ENCODE measurements around the gene CST1. TPM values are rescaled to one million over a fixed set of nuclear protein-coding genes. Genes with fewer than 3 reads are reported as not detected.
"Not testable (repeated sequence)": the region's sequence is repeated elsewhere in the genome, so short reads cannot be mapped to it uniquely, and the experiment has no call there.

The CST1 gene
- total RNA-seq, 4 donors from 2014 or later: 11.2 TPM; not detected in 3

DNA sequence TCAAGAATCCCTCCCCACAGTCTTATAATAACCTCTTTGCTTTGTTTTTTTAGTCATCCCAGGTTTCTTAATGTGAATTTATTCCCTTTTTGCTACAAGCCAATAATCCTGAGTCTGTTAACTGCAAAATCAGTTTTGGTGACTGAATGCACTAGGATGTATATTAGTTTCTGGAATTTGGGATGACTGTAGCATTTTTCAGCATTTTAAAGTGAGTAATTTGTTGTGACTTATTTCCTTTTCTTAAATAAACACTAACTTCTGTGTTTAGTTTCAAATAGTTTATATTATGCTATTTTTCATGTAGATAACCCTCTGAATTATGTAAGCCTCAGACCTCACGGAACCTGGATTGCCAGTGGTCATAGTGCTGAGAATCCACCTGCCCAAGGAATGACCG lies 5.5 kb downstream of the CST1 start:
- no peak for TF ChIP-seq POLR2A (IDR thresholded peaks at IDR 0.05)
- no peak for TF ChIP-seq POLR2AphosphoS5 (IDR thresholded peaks at IDR 0.05)
- no peak for TF ChIP-seq EP300 (IDR thresholded peaks at IDR 0.05)
- TF ChIP-seq, protein P1, sequence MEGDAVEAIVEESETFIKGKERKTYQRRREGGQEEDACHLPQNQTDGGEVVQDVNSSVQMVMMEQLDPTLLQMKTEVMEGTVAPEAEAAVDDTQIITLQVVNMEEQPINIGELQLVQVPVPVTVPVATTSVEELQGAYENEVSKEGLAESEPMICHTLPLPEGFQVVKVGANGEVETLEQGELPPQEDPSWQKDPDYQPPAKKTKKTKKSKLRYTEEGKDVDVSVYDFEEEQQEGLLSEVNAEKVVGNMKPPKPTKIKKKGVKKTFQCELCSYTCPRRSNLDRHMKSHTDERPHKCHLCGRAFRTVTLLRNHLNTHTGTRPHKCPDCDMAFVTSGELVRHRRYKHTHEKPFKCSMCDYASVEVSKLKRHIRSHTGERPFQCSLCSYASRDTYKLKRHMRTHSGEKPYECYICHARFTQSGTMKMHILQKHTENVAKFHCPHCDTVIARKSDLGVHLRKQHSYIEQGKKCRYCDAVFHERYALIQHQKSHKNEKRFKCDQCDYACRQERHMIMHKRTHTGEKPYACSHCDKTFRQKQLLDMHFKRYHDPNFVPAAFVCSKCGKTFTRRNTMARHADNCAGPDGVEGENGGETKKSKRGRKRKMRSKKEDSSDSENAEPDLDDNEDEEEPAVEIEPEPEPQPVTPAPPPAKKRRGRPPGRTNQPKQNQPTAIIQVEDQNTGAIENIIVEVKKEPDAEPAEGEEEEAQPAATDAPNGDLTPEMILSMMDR (IDR thresholded peaks at IDR 0.05): no peak
- Histone ChIP-seq H3K4me3 (no peak overlapping the region), H3K9me3 (no peaks in the 10 kb centered on the region), H3K27me3 (no peaks in the 10 kb centered on the region), H3K4me1 (no peaks in the 10 kb centered on the region), H3K27ac (no peak overlapping the region), H3K36me3 (no peaks in the 10 kb centered on the region)
- DNase-seq (ENCODE audit: low spot score in 2 of 2): no peak
- 90% methylated on average over 2 of the region's 2 CpGs for WGBS

- Histone ChIP-seq H3K9me3 (no peaks in the 10 kb centered on the region), H3K27me3 (no peaks in the 10 kb centered on the region), H3K27ac (no peak overlapping the region), H3K36me3 (no peaks in the 10 kb centered on the region), H3K4me3 (no peak overlapping the region), H3K4me1 (no peaks in the 10 kb centered on the region)
- 80% methylated on average over 1 of the region's 1 CpG for WGBS
- TF ChIP-seq POLR2A (IDR thresholded peaks at IDR 0.05) (no peak), POLR2AphosphoS5 (IDR thresholded peaks at IDR 0.05) (no peak), EP300 (IDR thresholded peaks at IDR 0.05) (no peak)
- TF ChIP-seq, protein P1 (IDR thresholded peaks at IDR 0.05): no peak
- no peak for DNase-seq (ENCODE audit: low spot score in 2 of 2)
Observed at GRCh38 chr20:23744817-23745216, 5.9 kb downstream of the CST1 start.

DNA sequence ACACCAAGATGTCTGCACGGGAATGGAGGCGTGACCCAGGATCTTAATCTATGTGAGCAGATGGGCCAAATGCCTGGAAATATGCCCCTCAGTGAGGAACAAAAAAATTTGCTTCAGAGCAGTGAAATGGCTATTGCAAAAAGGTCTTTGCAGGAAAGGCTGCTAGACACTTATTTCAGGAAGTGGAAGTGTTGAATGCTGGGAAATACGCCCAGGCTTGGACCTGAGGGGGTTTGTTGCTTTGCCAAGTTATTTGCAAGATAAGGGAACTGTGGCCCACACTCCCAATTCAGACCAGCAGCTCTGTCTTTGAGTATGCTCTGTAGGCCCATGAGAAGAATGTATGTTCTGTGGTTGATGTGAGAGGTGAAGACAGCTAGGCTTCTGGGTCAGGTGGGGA lies 15.3 kb downstream of the CST1 start:
- H3K4me3 ChIP-seq; H3K27me3 ChIP-seq; DNase-seq (ENCODE audit: low spot score in 2 of 2); H3K4me1 ChIP-seq; H3K9me3 ChIP-seq; H3K36me3 ChIP-seq; H3K27ac ChIP-seq: not testable (repeated sequence)
- 51% methylated on average over 3 of the region's 3 CpGs for WGBS

DNA sequence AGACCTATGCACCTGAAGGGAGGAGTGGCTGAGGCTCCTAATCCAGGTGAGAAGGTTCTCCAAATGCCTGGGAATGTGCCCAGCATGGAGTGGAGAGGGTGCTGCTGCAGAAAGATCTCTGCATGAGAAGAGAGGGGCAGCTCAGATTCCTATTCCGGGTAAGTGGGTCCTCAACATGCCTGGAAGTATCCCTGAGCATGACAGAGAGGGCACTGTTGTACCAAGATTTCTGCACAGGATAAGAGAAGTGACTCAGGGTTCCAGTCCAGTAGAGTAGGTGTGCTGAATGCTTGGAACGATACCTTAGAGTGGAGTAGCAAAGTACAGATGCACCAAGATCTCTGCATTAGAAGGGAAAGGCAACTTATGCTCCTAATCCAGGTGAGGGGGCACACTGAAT lies 15.8 kb downstream of the CST1 start:
- H3K9me3 ChIP-seq; H3K36me3 ChIP-seq; H3K27me3 ChIP-seq; DNase-seq (ENCODE audit: low spot score in 2 of 2); H3K27ac ChIP-seq; H3K4me1 ChIP-seq; H3K4me3 ChIP-seq: not testable (repeated sequence)
- WGBS: 91% methylated on average over 2 of the region's 2 CpGs

GRCh38 chr20:23734440-23734839 lies 16.3 kb downstream of the CST1 start:
- H3K4me1 ChIP-seq; H3K4me3 ChIP-seq; H3K27ac ChIP-seq; DNase-seq (ENCODE audit: low spot score in 2 of 2); H3K36me3 ChIP-seq; H3K27me3 ChIP-seq; H3K9me3 ChIP-seq: not testable (repeated sequence)
- 38% methylated on average over 1 of the region's 1 CpG for WGBS

DNA sequence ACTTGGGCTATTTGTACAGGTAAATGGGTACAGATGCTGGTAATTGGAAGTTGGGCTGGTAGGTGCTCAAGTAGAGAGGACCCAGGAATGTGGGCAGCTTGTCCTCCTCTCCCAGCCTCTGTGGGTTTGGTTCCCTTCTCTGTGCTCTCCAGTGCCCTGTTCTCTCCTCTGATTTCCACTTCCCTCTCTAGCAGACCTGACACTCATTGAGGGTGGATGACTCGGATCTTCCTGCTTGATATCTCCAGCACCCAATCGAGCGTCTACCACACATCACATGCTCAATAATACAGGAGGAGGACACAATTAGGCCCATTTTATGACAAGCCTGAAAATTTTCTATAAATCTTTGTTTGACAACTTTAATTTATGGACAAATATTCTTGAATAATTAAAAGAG lies 23.7 kb downstream of the CST1 start:
- Histone ChIP-seq H3K9me3 (no peaks in the 10 kb centered on the region), H3K4me1 (no peaks in the 10 kb centered on the region), H3K27ac (no peak overlapping the region), H3K36me3 (no peaks in the 10 kb centered on the region), H3K27me3 (peaks cover 2% of the 10 kb centered on the region), H3K4me3 (no peak overlapping the region)
- DNase-seq (ENCODE audit: low spot score in 2 of 2): no peak
- TF ChIP-seq, protein P1 (IDR thresholded peaks at IDR 0.05): no peak
- TF ChIP-seq POLR2A (IDR thresholded peaks at IDR 0.05): no peak
- TF ChIP-seq EP300 (IDR thresholded peaks at IDR 0.05): no peak
- TF ChIP-seq POLR2AphosphoS5 (IDR thresholded peaks at IDR 0.05): no peak
- 72% methylated on average over 3 of the region's 3 CpGs for WGBS

- no peak for DNase-seq (ENCODE audit: low spot score in 2 of 2)
- TF ChIP-seq, protein P1 (IDR thresholded peaks at IDR 0.05): no peak
- TF ChIP-seq POLR2AphosphoS5 (IDR thresholded peaks at IDR 0.05): no peak
- TF ChIP-seq EP300 (IDR thresholded peaks at IDR 0.05): no peak
- no peak for TF ChIP-seq POLR2A (IDR thresholded peaks at IDR 0.05)
- H3K4me3 ChIP-seq: no peak overlapping the region
- H3K4me1 ChIP-seq: no peaks in the 10 kb centered on the region
- H3K36me3 ChIP-seq: no peaks in the 10 kb centered on the region
- H3K27ac ChIP-seq: no peak overlapping the region
- H3K27me3 ChIP-seq: peaks cover 2% of the 10 kb centered on the region
- 95% methylated on average over 3 of the region's 3 CpGs for WGBS
- H3K9me3 ChIP-seq: no peaks in the 10 kb centered on the region
Observed at GRCh38 chr20:23725102-23725501, 25.6 kb downstream of the CST1 start.
